K562 (cell line): ENCODE data around the gene RBPJ.

Experiments used
- CTCF ChIP-seq, 3 experiments: IDR thresholded peaks in 2 of 3; conservative IDR thresholded peaks in 1 of 3; 2 replicates each; pipeline ENCODE4 v1.5.1; 2011 to 2012; ENCODE audit warnings: low read length in 3 of 3, mild to moderate bottlenecking in 3 of 3, control low read depth in 2 of 3, improper control_type of control experiment in 1 of 3, inconsistent platforms in 1 of 3, low read depth in 1 of 3, mixed read lengths in 1 of 3, moderate library complexity in 1 of 3; ENCODE audit not compliant: insufficient read depth in 2 of 3
- EP300 ChIP-seq: IDR thresholded peaks from 2 replicates; pipeline ENCODE4 v1.6.1; 2012; ENCODE audit warnings: low read length, improper control_type of control experiment
- ESRRA ChIP-seq: fragments of 450-650 bp; IDR thresholded peaks from 2 replicates; pipeline ENCODE4 v1.6.1; 2014; ENCODE audit warnings: low read depth, mild to moderate bottlenecking, moderate library complexity, borderline replicate concordance
- MYC ChIP-seq, 2 experiments: fragments of 250-450 bp in 1 of 2; sonication (Bioruptor Pico) in 1 of 2; IDR thresholded peaks; 2 replicates each; pipeline versions ENCODE4 v1.5.1 to v1.6.1; 2012 to 2021; ENCODE audit warnings: low read depth in 2 of 2, borderline replicate concordance in 1 of 2, improper control_type of control experiment in 1 of 2, low read length in 1 of 2, mild to moderate bottlenecking in 1 of 2, moderate library complexity in 1 of 2
- NCOA1 ChIP-seq: fragments of 450-650 bp; IDR thresholded peaks from 2 replicates; pipeline ENCODE4 v1.6.1; 2016; ENCODE audit warnings: low read depth
- NR2C2 ChIP-seq, 2 experiments: fragments of 200-800 bp in 1 of 2; sonication (Bioruptor generic) in 1 of 2; sonication (generic) in 1 of 2; formaldehyde crosslinking in 1 of 2; IDR thresholded peaks; 2 replicates each; pipeline versions ENCODE4 v1.6.1 to v1.8.0; 2016 to 2022; ENCODE audit warnings: mild to moderate bottlenecking in 1 of 2, missing compliant biosample characterization in 1 of 2, missing genetic modification characterization in 1 of 2, missing genetic modification reagents in 1 of 2
- NR3C1 ChIP-seq: sonication (generic); formaldehyde crosslinking; IDR thresholded peaks from 2 replicates; pipeline ENCODE4 v1.8.1; 2022; ENCODE audit warnings: missing genetic modification reagents
- POLR2A ChIP-seq: fragments of 450-650 bp; conservative IDR thresholded peaks from 2 replicates; pipeline ENCODE4 v1.6.1; 2016
- PREB ChIP-seq: sonication (generic); formaldehyde crosslinking; IDR thresholded peaks from 2 replicates; pipeline ENCODE4 v1.8.1; 2023; ENCODE audit warnings: mild to moderate bottlenecking, missing genetic modification reagents
- RBFOX2 ChIP-seq: fragments of 200-400 bp; formaldehyde crosslinking; IDR thresholded peaks from 2 replicates; pipeline ENCODE4 v1.6.1; 2017; ENCODE audit warnings: low read depth, mild to moderate bottlenecking, low read length, moderate library complexity
- YY1 ChIP-seq, 3 experiments: IDR thresholded peaks; 2 replicates each; pipeline ENCODE4 v1.6.1; 2011; ENCODE audit warnings: low read length in 2 of 3, mild to moderate bottlenecking in 2 of 3, moderate library complexity in 2 of 3, borderline replicate concordance in 1 of 3, control low read depth in 1 of 3, low read depth in 1 of 3; ENCODE audit not compliant: insufficient read depth in 3 of 3, insufficient replicate concordance in 2 of 3, control insufficient read depth in 1 of 3, insufficient read length in 1 of 3; ENCODE audit errors: extremely low read depth in 1 of 3
- ZNF518B ChIP-seq: fragments of 250-450 bp; sonication (Bioruptor Pico); IDR thresholded peaks from 2 replicates; pipeline ENCODE4 v1.5.0; 2021; ENCODE audit warnings: mild to moderate bottlenecking, moderate library complexity
- TF ChIP-seq, protein P1 (sequence below): sonication (generic); formaldehyde crosslinking; IDR thresholded peaks from 2 replicates; pipeline ENCODE4 v1.8.1; 2022; ENCODE audit warnings: missing genetic modification reagents

DNA sequence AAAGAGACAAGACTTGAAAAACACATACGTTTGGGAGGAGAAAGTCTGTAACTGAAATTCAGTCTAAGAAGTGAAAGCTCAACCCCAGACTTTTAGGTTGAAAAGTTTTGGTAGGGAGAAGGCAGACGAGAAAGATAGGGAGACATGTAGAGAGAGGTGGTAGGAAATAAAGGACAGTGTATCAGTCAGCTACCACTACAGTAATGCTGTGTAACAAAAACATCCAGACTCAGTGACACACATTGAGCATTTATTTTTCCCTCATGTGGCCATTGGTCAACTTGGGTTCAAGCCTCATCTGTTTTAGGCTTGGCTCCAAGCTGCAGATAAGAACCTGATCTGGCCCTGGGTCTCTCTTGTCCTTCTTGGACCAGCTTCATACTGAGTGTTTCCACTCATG lies 142.6 kb downstream of the RBPJ start:
- TF ChIP-seq PREB (CRISPR knock-in tag), result no peak
- TF ChIP-seq NR2C2 (CRISPR knock-in tag; IDR thresholded peaks at IDR 0.05), result no peak
- TF ChIP-seq NR2C2 (tag; IDR thresholded peaks at IDR 0.05), result no peak
- TF ChIP-seq ZNF518B (CRISPR knock-in tag), result no peak
- no peak for TF ChIP-seq EP300
- no peak for TF ChIP-seq CTCF (IDR thresholded peaks at IDR 0.05 in 2 of 3, conservative IDR thresholded peaks at IDR 0.05 in 1 of 3; ENCODE audit: insufficient read depth in 2 of 3, low read depth in 1 of 3, low read length in 3 of 3)
- no peak for TF ChIP-seq YY1 (IDR thresholded peaks at IDR 0.05; ENCODE audit: borderline replicate concordance in 1 of 3, control insufficient read depth in 1 of 3, extremely low read depth in 1 of 3, insufficient read depth in 3 of 3, insufficient read length in 1 of 3, insufficient replicate concordance in 2 of 3, low read depth in 1 of 3, low read length in 2 of 3)
- TF ChIP-seq POLR2A, result no peak
- no peak for TF ChIP-seq ESRRA
- TF ChIP-seq, protein P1, sequence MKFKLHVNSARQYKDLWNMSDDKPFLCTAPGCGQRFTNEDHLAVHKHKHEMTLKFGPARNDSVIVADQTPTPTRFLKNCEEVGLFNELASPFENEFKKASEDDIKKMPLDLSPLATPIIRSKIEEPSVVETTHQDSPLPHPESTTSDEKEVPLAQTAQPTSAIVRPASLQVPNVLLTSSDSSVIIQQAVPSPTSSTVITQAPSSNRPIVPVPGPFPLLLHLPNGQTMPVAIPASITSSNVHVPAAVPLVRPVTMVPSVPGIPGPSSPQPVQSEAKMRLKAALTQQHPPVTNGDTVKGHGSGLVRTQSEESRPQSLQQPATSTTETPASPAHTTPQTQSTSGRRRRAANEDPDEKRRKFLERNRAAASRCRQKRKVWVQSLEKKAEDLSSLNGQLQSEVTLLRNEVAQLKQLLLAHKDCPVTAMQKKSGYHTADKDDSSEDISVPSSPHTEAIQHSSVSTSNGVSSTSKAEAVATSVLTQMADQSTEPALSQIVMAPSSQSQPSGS, result no peak
- TF ChIP-seq NCOA1, result no peak
- no peak for TF ChIP-seq NR3C1 (CRISPR knock-in tag)
- TF ChIP-seq RBFOX2, result no peak
- no peak for TF ChIP-seq MYC (IDR thresholded peaks at IDR 0.05; ENCODE audit: low read depth, low read length)
- TF ChIP-seq MYC (CRISPR knock-in tag; IDR thresholded peaks at IDR 0.05; ENCODE audit: borderline replicate concordance, low read depth), result no peak
